Endodermal cell (in vitro differentiated cells): ENCODE data around the gene SAMD7. TPM values are rescaled to one million over a fixed set of nuclear protein-coding genes. Genes with fewer than 3 reads are reported as not detected.

Source experiments
- DNase-seq: peaks from one replicate; pipeline ENCODE4 v3.0.0-alpha.2; 2017
- H3K27ac ChIP-seq: 2 replicates; pipeline ENCODE4 v1.5.1; 2013; ENCODE audit warnings: mild to moderate bottlenecking, low read depth, low read length, moderate library complexity
- H3K27me3 ChIP-seq: 2 replicates; pipeline ENCODE4 v1.6.1; 2013; ENCODE audit warnings: mild to moderate bottlenecking, low read length, moderate library complexity; ENCODE audit not compliant: insufficient read depth, control insufficient read depth, poor library complexity, severe bottlenecking
- H3K36me3 ChIP-seq: 2 replicates; pipeline ENCODE4 v1.7.0; 2013; ENCODE audit warnings: mild to moderate bottlenecking, low read length, moderate library complexity; ENCODE audit not compliant: control insufficient read depth, insufficient read depth
- H3K4me1 ChIP-seq: one replicate; pipeline ENCODE4 v1.7.0; 2013; ENCODE audit warnings: low read length; ENCODE audit not compliant: control insufficient read depth, insufficient read depth
- H3K4me3 ChIP-seq: 2 replicates; pipeline ENCODE4 v1.5.1; 2013; ENCODE audit warnings: mild to moderate bottlenecking, low read length, moderate library complexity
- H3K9ac ChIP-seq: 2 replicates; pipeline ENCODE4 v1.6.1; 2013; ENCODE audit warnings: mild to moderate bottlenecking, low read length, moderate library complexity; ENCODE audit not compliant: poor library complexity, severe bottlenecking; ENCODE audit errors: extremely low read depth
- H3K9me3 ChIP-seq: 2 replicates; pipeline ENCODE4 v1.6.1; 2013; ENCODE audit warnings: mild to moderate bottlenecking, low read length, moderate library complexity; ENCODE audit not compliant: control insufficient read depth
- H3K27ac Mint-ChIP-seq: 2 replicates; pipeline ENCODE4 v1.8.0; 2020; ENCODE audit warnings: mixed read lengths
- H3K27me3 Mint-ChIP-seq: 2 replicates; pipeline ENCODE4 v1.8.0; 2021; ENCODE audit warnings: mild to moderate bottlenecking, mixed read lengths; ENCODE audit not compliant: insufficient read depth
- H3K36me3 Mint-ChIP-seq: 2 replicates; pipeline ENCODE4 v1.8.0; 2020; ENCODE audit warnings: low read depth, mixed read lengths
- H3K4me1 Mint-ChIP-seq: 2 replicates; pipeline ENCODE4 v1.8.0; 2020; ENCODE audit warnings: mixed read lengths
- H3K4me3 Mint-ChIP-seq: 2 replicates; pipeline ENCODE4 v1.8.0; 2020; ENCODE audit warnings: mild to moderate bottlenecking, moderate library complexity, mixed read lengths
- H3K9me3 Mint-ChIP-seq: 2 replicates; pipeline ENCODE4 v1.8.0; 2020; ENCODE audit warnings: mild to moderate bottlenecking, mixed read lengths
- WGBS, 2 experiments: methylation state at CpG; one replicate each; pipeline versions ENCODE4 v1.1.5 to v1.1.7; 2013; ENCODE audit warnings: missing lambda C conversion rate in 2 of 2, mixed read lengths in 1 of 2; ENCODE audit not compliant: insufficient coverage in 1 of 2, insufficient read length in 1 of 2; 5-methylcytosine and 5-hydroxymethylcytosine counted together
- total RNA-seq, 2 donors: library from RNA; stranded (reverse); fragmentation: NEBNext Ultra II Directional in 1 of 2; extraction: Animal tissue kit (Norgen Biotek cat#: 25700) in 1 of 2; gene quantifications; 2 replicates in 1 of 2; 3 replicates in 1 of 2; pipeline ENCODE4 v1.2.1, GENCODE V29; 2021
- TF ChIP-seq, protein P1 (sequence below): fragments of 200-600 bp; sonication (generic); conservative IDR thresholded peaks from 2 replicates; pipeline ENCODE4 v1.5.0; 2021; ENCODE audit warnings: antibody characterized with exemption, mild to moderate bottlenecking

SAMD7 gene
- total RNA-seq, 2 donors from 2014 or later = not detected

DNA sequence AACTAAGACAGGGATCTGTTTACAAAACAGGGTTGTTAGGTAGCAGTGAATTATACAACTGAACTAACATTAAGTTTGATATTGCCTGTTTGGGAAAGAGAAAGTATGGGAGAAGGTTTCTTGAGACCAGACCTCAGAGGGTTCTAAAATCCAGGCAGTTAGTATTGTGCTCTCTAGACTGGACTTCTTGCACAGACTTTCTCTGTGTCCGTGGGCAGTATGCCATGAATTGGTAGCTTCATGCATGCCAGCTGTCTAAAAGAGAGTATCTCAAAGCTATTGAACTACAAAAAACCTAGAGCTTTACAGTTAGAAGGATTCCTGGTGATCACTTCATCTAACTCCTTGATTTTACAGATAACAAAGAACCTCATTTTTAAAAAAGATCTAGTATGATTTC, 12.5 kb downstream of the SAMD7 start:
- 85 to 94% methylated on average over 1 of the region's 1 CpG for WGBS, 2 experiments
- Mint-ChIP-seq H3K27me3 (no peaks in the 10 kb centered on the region), H3K4me3 (no peak overlapping the region), H3K4me1 (peaks cover 5% of the 10 kb centered on the region), H3K9me3 (no peaks in the 10 kb centered on the region), H3K27ac (no peak overlapping the region), H3K36me3 (no peaks in the 10 kb centered on the region)
- Histone ChIP-seq H3K36me3 (no peaks in the 10 kb centered on the region), H3K4me1 (no peaks in the 10 kb centered on the region), H3K9me3 (no peaks in the 10 kb centered on the region), H3K9ac (no peak overlapping the region), H3K27ac (no peak overlapping the region), H3K4me3 (no peak overlapping the region), H3K27me3 (no peaks in the 10 kb centered on the region)
- DNase-seq = no peak
- TF ChIP-seq, protein P1, sequence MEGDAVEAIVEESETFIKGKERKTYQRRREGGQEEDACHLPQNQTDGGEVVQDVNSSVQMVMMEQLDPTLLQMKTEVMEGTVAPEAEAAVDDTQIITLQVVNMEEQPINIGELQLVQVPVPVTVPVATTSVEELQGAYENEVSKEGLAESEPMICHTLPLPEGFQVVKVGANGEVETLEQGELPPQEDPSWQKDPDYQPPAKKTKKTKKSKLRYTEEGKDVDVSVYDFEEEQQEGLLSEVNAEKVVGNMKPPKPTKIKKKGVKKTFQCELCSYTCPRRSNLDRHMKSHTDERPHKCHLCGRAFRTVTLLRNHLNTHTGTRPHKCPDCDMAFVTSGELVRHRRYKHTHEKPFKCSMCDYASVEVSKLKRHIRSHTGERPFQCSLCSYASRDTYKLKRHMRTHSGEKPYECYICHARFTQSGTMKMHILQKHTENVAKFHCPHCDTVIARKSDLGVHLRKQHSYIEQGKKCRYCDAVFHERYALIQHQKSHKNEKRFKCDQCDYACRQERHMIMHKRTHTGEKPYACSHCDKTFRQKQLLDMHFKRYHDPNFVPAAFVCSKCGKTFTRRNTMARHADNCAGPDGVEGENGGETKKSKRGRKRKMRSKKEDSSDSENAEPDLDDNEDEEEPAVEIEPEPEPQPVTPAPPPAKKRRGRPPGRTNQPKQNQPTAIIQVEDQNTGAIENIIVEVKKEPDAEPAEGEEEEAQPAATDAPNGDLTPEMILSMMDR = no peak

DNA sequence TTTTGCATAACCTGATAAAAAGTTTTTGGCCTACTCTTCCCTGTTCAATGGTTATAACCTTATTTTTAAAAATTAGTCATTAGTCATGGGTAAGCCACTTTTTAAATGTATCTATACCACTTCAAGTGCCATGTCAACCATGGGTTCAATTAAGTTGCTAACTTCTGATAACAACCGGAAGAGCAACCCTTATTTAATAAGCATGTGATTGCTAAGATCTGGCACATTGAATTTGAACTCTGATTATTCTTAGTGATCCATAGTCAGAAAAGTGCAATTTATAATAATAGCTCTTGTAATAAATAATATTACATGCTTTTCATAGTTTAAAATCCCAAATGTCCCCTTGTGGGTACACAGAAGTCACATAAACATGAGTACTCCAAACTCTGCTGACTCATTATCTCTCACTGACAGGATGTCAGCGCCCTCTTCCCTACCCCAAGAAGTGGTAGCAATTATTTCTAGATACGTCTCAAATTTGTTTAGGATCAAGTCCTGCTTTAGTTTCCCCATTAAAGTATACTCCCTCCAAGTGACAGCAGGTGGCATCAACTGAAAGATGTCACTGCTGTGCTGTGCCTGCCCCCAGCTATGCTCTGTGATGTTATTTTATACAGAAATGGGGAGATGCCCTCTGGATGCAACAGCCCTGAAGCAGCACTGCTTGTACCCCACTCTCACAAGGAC, 18.6 kb downstream of the SAMD7 start:
- Mint-ChIP-seq H3K36me3 (no peaks in the 10 kb centered on the region), H3K27me3 (no peaks in the 10 kb centered on the region), H3K4me3 (no peak overlapping the region), H3K4me1 (peaks cover 5% of the 10 kb centered on the region), H3K27ac (no peak overlapping the region), H3K9me3 (no peaks in the 10 kb centered on the region)
- DNase-seq = no peak
- no peaks in the 10 kb centered on the region for H3K36me3 ChIP-seq
- no peak overlapping the region for H3K9ac ChIP-seq
- no peak overlapping the region for H3K27ac ChIP-seq
- no peaks in the 10 kb centered on the region for H3K9me3 ChIP-seq
- no peaks in the 10 kb centered on the region for H3K4me1 ChIP-seq
- H3K27me3 ChIP-seq = no peaks in the 10 kb centered on the region
- TF ChIP-seq, protein P1 = no peak
- 75 to 89% methylated on average over 2 to 3 of the region's 3 CpGs for WGBS, 2 experiments
- no peak overlapping the region for H3K4me3 ChIP-seq

DNA sequence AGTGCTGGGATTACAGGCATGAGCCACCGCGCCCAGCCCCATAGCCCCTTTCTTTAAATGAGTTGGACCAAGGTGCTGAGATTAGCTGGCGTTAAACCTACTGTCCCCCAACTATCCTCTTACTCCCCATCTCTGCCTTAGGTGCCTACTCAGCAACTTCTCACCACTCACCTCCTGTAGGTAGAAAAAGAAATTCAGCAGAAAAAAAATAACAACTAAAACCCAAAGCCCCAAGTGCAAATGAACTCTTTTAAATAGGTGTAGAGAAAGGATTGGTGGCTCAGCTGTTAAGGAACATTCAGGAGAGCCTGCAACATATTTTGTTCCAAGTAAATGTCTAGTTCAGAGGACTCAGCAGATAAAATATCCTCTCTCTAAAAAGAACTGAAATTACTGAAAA, 19.5 kb downstream of the SAMD7 start:
- no peak for DNase-seq
- Histone ChIP-seq H3K4me1 (no peaks in the 10 kb centered on the region), H3K27ac (no peak overlapping the region), H3K9ac (no peak overlapping the region), H3K27me3 (no peaks in the 10 kb centered on the region), H3K4me3 (no peak overlapping the region), H3K36me3 (no peaks in the 10 kb centered on the region), H3K9me3 (no peaks in the 10 kb centered on the region)
- TF ChIP-seq, protein P1 = no peak
- Mint-ChIP-seq H3K9me3 (no peaks in the 10 kb centered on the region), H3K4me1 (peaks cover 5% of the 10 kb centered on the region), H3K36me3 (no peaks in the 10 kb centered on the region), H3K27ac (no peak overlapping the region), H3K4me3 (no peak overlapping the region), H3K27me3 (no peaks in the 10 kb centered on the region)
- 95 to 100% methylated on average over 2 to 3 of the region's 3 CpGs for WGBS, 2 experiments
